NCI-H1105 (cell line): Measurements from ENCODE around the gene ELP2.

Experiments
- DNase-seq: peaks from one replicate; lab custom pipeline; 2025; lab: John Stamatoyannopoulos, UW

ELP2 gene

GRCh38 chr18:36126668-36127067 lies 3.0 kb upstream of the ELP2 start:
- no peak for DNase-seq

DNA sequence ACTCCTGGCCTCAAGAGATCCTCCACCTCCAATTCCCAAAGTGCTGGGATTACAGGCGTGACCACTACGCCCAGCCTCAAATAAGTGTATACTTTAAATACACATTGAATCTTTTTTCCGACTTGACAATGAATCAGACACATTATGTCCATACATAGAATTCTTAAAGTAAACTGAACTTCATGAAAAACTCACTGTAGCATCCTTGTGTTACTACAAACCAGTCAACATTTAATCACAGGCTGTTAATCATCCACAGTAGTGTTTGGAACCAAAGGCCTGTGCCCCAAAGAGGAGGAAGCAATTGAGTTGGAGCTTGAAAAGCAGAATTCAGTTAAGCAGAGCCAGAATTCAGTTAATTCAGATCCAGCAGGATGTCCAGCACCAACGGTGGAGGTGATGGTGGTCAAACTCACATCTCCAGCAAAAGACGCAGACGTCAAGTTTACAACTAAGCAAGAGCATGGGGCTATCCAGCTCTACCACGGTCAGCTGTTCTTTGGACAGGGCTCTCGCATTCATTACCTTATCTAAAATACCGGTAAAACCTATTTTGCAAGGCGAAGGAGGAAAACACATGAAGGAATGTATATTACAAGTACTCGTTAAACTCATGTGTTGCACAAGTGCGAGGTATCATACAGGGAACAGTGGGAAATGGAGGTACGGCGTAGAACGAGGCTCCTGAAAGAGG lies 1.7 kb upstream of the ELP2 start:
- no peak for DNase-seq

DNA sequence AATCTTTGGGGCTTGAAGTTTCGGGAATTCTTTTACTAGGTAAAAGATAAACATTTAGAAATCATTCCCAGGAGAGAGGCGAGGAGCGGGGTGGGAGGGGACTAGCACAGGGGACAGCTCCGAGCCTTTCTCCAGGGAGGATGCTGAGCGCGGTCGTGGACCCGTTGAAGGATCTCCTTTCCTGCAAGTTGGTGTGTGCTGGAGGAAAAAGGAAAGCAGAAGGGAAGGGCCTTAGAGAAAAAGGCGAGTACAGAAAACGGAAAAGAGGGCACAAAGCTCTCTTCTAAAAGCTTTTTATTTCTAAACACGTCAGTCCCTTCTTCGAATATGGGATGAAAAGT lies 1.2 kb upstream of the ELP2 start:
- DNase-seq, result no peak

GRCh38 chr18:36128907-36129299 lies 796 bp upstream of the ELP2 start:
- DNase-seq, result no peak

GRCh38 chr18:36130039-36130831 lies 536 bp downstream of the ELP2 start:
- no peak for DNase-seq

- no peak for DNase-seq
These were observed 1.4 kb downstream of the ELP2 start for GRCh38 chr18:36130883-36131653.

- no peak for DNase-seq
These were observed 2.2 kb downstream of the ELP2 start for GRCh38 chr18:36131692-36132483.

GRCh38 chr18:36132756-36133155 lies 3.1 kb downstream of the ELP2 start:
- no peak for DNase-seq

GRCh38 chr18:36135264-36135663 lies 5.6 kb downstream of the ELP2 start:
- DNase-seq, result no peak

GRCh38 chr18:36139245-36139644 lies 9.5 kb downstream of the ELP2 start:
- no peak for DNase-seq

DNA sequence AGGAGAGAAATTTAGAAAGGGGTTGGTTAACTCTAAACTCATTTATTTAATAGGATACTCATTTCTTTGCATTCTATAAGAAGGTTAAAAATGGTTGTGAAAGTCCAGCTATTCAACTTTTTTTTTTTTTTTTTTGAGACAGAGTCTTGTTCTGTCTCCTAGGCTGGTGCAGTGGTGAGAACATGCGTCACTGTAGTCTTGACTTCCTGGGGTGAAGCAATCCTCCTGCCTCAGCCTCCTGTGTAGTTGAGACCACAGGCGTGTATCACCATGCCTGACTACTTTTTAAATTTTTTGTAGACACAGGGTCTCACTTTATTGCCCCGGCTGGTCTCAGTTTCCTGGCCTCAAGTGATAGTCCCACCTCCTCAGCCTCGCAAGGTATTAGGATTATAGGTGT lies 11.9 kb downstream of the ELP2 start:
- DNase-seq, result no peak

DNA sequence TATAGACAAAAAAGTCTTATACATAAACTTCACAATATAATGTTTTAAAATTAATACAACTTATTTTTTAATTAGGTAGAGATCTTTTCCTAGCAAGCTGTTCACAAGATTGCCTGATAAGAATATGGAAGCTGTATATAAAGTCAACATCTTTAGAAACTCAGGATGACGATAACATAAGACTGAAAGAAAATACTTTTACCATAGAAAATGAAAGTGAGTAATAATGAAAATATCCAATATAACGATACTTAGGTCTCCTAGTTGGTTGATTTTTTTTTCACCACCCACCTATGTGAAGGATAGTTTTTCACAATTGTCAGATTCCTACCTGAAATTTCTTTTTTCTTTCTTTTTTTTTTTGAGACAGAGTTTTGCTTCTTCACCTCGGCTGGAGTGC lies 13.1 kb downstream of the ELP2 start:
- DNase-seq, result no peak

GRCh38 chr18:36143391-36143790 lies 13.7 kb downstream of the ELP2 start:
- no peak for DNase-seq

GRCh38 chr18:36149514-36150289 lies 20.0 kb downstream of the ELP2 start:
- no peak for DNase-seq

GRCh38 chr18:36152781-36153180 lies 23.1 kb downstream of the ELP2 start:
- DNase-seq, result no peak

GRCh38 chr18:36153203-36153602 lies 23.5 kb downstream of the ELP2 start:
- no peak for DNase-seq

DNA sequence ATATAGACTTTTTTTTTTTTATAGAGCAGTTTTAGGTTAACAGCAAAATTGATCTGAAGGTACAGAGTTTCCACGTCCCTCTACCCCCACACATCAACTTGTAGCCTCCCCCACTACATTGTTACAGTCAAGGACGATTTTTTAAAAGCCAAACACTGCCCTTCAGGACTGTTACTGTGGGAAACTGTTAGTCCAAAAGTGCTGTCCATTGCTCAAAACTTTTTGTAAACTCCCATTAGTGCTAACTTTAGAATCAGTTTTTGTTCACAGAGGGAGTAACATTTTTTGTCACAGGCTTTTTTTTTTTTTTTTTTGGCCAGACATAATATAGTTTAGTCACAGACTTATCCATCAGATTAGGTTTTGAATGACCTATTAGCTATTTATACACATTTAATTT lies 24.1 kb downstream of the ELP2 start:
- DNase-seq, result no peak

DNA sequence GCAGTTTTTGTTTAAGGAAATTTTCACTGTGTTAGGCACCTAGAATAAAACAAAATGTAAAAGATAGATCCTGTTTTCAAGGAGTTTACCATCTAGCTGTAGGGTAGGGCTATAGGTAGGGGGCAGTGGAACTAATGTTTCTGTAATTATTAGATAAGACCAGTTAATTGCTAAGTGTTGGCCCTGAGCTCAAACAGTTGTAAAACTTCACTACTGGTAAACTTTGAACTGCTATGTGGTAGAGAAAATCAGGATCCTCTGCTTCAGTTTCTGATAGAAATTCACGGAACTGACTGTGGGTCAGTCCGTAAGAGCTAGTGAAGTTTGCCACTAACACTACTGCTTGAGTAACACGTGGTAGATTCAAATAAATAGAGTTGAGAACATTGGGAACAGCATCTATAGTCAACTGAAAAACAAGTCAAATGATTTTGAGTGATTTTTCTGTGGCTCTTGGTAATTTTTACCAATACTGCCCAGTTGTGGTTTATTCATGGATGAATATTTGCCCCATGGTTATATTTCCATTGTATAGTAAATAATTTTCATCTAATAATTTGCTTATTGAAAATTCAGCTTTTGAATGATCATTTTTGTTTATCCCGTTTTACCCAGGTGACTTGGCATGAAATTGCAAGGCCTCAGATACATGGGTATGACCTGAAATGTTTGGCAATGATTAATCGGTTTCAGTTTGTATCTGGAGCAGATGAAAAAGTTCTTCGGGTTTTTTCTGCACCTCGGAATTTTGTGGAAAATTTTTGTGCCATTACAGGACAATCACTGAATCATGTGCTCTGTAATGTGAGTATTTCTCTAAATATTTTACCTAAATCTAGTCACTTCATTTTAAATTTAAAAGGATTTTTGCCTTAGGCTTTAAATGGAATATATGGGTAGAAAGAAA lies 26.4 kb downstream of the ELP2 start:
- no peak for DNase-seq

- DNase-seq, result no peak
These were observed 27.7 kb downstream of the ELP2 start for GRCh38 chr18:36157441-36157840.

DNA sequence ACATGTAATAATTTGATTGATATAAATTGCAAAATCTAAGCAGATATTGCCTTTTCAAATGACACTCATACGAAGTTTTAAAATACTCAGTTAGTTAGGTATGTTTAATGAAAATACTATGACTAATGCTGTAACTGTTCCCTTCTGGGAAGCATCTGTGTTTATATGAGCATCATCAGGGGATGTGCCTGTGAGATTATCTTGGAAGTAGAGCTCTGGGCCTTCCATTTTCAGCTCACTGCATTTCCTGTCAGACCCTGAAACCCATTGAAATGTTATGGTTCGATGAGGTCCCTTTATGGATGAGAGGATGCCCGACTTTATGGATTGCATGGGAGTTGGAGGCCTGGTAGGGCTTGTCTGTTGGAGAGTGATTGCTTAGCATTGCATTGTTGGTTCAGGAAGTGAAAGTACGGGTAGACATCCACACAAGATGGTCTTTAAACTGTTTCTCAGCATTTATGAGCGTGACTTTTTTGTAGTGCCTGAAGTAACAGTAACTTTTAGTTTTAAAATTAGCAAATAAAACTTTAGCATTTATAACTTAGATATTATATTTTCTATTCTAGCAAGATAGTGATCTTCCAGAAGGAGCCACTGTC lies 28.7 kb downstream of the ELP2 start:
- DNase-seq, result no peak
